K562 (cell line): Measurements from ENCODE around the gene FGF22. TPM values are rescaled to one million over a fixed set of nuclear protein-coding genes. Genes with fewer than 3 reads are reported as not detected.

Experiments used
- ARID2 ChIP-seq: fragments of 450-650 bp; IDR thresholded peaks from 2 replicates; pipeline ENCODE4 v1.6.1; 2017; ENCODE audit warnings: antibody characterized with exemption, mild to moderate bottlenecking
- ATF1 ChIP-seq, 2 experiments: fragments of 450-650 bp in 1 of 2; IDR thresholded peaks; 2 replicates each; pipeline ENCODE4 v1.6.1; 2016; ENCODE audit warnings: missing compliant biosample characterization in 1 of 2, missing genetic modification characterization in 1 of 2
- ATF7 ChIP-seq: fragments of 450-650 bp; IDR thresholded peaks from 2 replicates; pipeline ENCODE4 v1.7.1; 2014; ENCODE audit warnings: mild to moderate bottlenecking, moderate library complexity
- CHD1 ChIP-seq: fragments of 200-600 bp; sonication (generic); IDR thresholded peaks from one replicate; pipeline ENCODE4 v1.6.1; 2012; ENCODE audit warnings: mild to moderate bottlenecking, moderate library complexity, low read length, inconsistent platforms
- CREM ChIP-seq: IDR thresholded peaks from 2 replicates; pipeline ENCODE4 v1.6.1; 2014; ENCODE audit warnings: antibody characterized with exemption, low read depth
- ELF1 ChIP-seq: fragments of 200-800 bp; sonication (Bioruptor generic); IDR thresholded peaks from 2 replicates; pipeline ENCODE4 v1.6.1; 2016; ENCODE audit warnings: missing genetic modification characterization, missing compliant biosample characterization
- ELF2 ChIP-seq: fragments of 250-450 bp; sonication (Bioruptor Pico); IDR thresholded peaks from 2 replicates; pipeline ENCODE4 v1.5.0; 2021; ENCODE audit warnings: mild to moderate bottlenecking
- FOXK2 ChIP-seq, 2 experiments: fragments of 450-650 bp; IDR thresholded peaks in 1 of 2; conservative IDR thresholded peaks in 1 of 2; 2 replicates each; pipeline ENCODE4 v1.6.1; 2016; ENCODE audit warnings: low read depth in 2 of 2, mild to moderate bottlenecking in 1 of 2
- GTF2A2 ChIP-seq: IDR thresholded peaks from 2 replicates; pipeline ENCODE4 v1.6.1; 2016; ENCODE audit warnings: mild to moderate bottlenecking, missing genetic modification characterization, missing compliant biosample characterization
- IRF2 ChIP-seq: sonication (generic); formaldehyde crosslinking; IDR thresholded peaks from 2 replicates; pipeline ENCODE4 v1.8.1; 2022; ENCODE audit warnings: mild to moderate bottlenecking, missing genetic modification reagents
- L3MBTL2 ChIP-seq: fragments of 450-650 bp; IDR thresholded peaks from 2 replicates; pipeline ENCODE4 v1.6.1; 2016; ENCODE audit warnings: mild to moderate bottlenecking, moderate library complexity
- MLX ChIP-seq, 2 experiments: fragments of 450-650 bp in 1 of 2; sonication (generic) in 1 of 2; formaldehyde crosslinking; conservative IDR thresholded peaks; 2 replicates each; pipeline versions ENCODE4 v1.4.0 to v1.8.1; 2020 to 2022; ENCODE audit warnings: mild to moderate bottlenecking in 1 of 2, missing genetic modification reagents in 1 of 2
- NR3C1 ChIP-seq: sonication (generic); formaldehyde crosslinking; IDR thresholded peaks from 2 replicates; pipeline ENCODE4 v1.8.1; 2022; ENCODE audit warnings: missing genetic modification reagents
- PML ChIP-seq: IDR thresholded peaks from 2 replicates; pipeline ENCODE4 v1.6.1; 2012; ENCODE audit warnings: low read length, inconsistent platforms
- PRMT5 ChIP-seq: sonication (generic); formaldehyde crosslinking; IDR thresholded peaks from 2 replicates; pipeline ENCODE4 v1.5.0; 2020; ENCODE audit warnings: missing genetic modification reagents
- SRSF3 ChIP-seq: fragments of 200-400 bp; formaldehyde crosslinking; IDR thresholded peaks from 2 replicates; pipeline ENCODE4 v1.6.1; 2016; ENCODE audit warnings: mild to moderate bottlenecking, low read length, moderate library complexity; ENCODE audit not compliant: insufficient read depth
- TAF1 ChIP-seq: IDR thresholded peaks from 2 replicates; pipeline ENCODE4 v1.6.1; 2011; ENCODE audit warnings: mild to moderate bottlenecking, low read length, moderate library complexity; ENCODE audit not compliant: insufficient read depth, control insufficient read depth, severe bottlenecking; ENCODE audit errors: extremely low read depth
- ZNF445 ChIP-seq: fragments of 250-450 bp; sonication (Bioruptor Pico); IDR thresholded peaks from 2 replicates; pipeline ENCODE4 v1.4.0; 2020; ENCODE audit warnings: low read depth, mild to moderate bottlenecking, moderate library complexity
- ZNF639 ChIP-seq, 2 experiments: fragments of 200-800 bp in 1 of 2; sonication (Bioruptor generic) in 1 of 2; sonication (generic) in 1 of 2; formaldehyde crosslinking in 1 of 2; IDR thresholded peaks in 1 of 2; conservative IDR thresholded peaks in 1 of 2; 2 replicates each; pipeline versions ENCODE4 v1.5.0 to v1.6.1; 2016 to 2020; ENCODE audit warnings: missing compliant biosample characterization in 1 of 2, missing genetic modification characterization in 1 of 2, missing genetic modification reagents in 1 of 2
- polyA plus RNA-seq, 8 experiments: library from polyadenylated mRNA; depleted of rRNA in 4 of 8; stranded (reverse) in 5 of 8; unstranded in 3 of 8; fragments of >200 nt; fragmentation: Nextera tagmentation in 2 of 8; fragmentation: Illumina TruSeq in 1 of 8; extraction: Ambion mirVana in 2 of 8; extraction: Trizol in 1 of 8; gene quantifications; 2 replicates each; pipeline versions ENCODE4 v1.2.1 to v1.2.3, GENCODE V29; 2011 to 2014; ENCODE audit warnings: inconsistent platforms in 1 of 8, missing spikeins in 1 of 8
- total RNA-seq, 7 experiments: library from RNA; depleted of rRNA in 6 of 7; stranded (reverse); fragments of >200 nt in 6 of 7; fragmentation: Illumina TruSeq in 2 of 7; extraction: Trizol in 2 of 7; gene quantifications; 2 replicates each; pipeline versions ENCODE4 v1.2.1 to v1.2.3, GENCODE V29; 2011 to 2021; ENCODE audit warnings: low replicate concordance in 1 of 7
- TF ChIP-seq, protein P1 (sequence below): sonication (generic); formaldehyde crosslinking; IDR thresholded peaks from 2 replicates; pipeline ENCODE4 v1.8.1; 2023; ENCODE audit warnings: mild to moderate bottlenecking, missing genetic modification reagents
- TF ChIP-seq, protein P2 (sequence below), 2 experiments: IDR thresholded peaks; 2 replicates each; pipeline ENCODE4 v1.6.1; 2012; ENCODE audit warnings: improper control_type of control experiment in 2 of 2, low read depth in 2 of 2, low read length in 2 of 2, borderline replicate concordance in 1 of 2

Gene FGF22
- total and polyA plus RNA-seq, 9 of the 15 experiments (the other 6 are each of a cell fraction or from before 2014, with no cell fraction given), result 0.14 to 2.2 (median 0.86) TPM; not detected in 4

- TF ChIP-seq ZNF639 (CRISPR knock-in tag; conservative IDR thresholded peaks at IDR 0.05 in 1 of 2, IDR thresholded peaks at IDR 0.05 in 1 of 2) (no peak), CHD1 (peak; percentile 96), MLX (CRISPR knock-in tag; conservative IDR thresholded peaks at IDR 0.05) (0 out of 4 replicates have a peak, but pooled peaks of 1 of the 2 experiments have one; percentile 80), FOXK2 (conservative IDR thresholded peaks at IDR 0.05 in 1 of 2, IDR thresholded peaks at IDR 0.05 in 1 of 2; ENCODE audit: low read depth in 2 of 2) (peak in 1 of 2 experiments; percentile 62; a peak in 1 of 4 replicates), ELF1 (tag) (peak; percentile 56), PML (no peak), ELF2 (CRISPR knock-in tag) (peak; percentile 53; the same call in 1 of the 2 replicates), SRSF3 (no peak), PRMT5 (CRISPR knock-in tag) (no peak), ATF7 (no peak; the same call in 1 of the 2 replicates), ARID2 (no peak), NR3C1 (CRISPR knock-in tag) (peak; percentile 9; the same call in 1 of the 2 replicates), GTF2A2 (tag) (0 out of 2 replicates have a peak, but pooled peaks have one; percentile 33), IRF2 (CRISPR knock-in tag) (peak; percentile 68; the same call in 1 of the 2 replicates), L3MBTL2 (peak; percentile 81), ATF1 (CRISPR knock-in tag; IDR thresholded peaks at IDR 0.05) (no peak), ATF1 (tag; IDR thresholded peaks at IDR 0.05) (peak; percentile 40; the same call in 1 of the 2 replicates), TAF1 (peak; percentile 26), CREM (peak; percentile 41; the same call in 1 of the 2 replicates), ZNF445 (no peak)
- TF ChIP-seq, protein P1, sequence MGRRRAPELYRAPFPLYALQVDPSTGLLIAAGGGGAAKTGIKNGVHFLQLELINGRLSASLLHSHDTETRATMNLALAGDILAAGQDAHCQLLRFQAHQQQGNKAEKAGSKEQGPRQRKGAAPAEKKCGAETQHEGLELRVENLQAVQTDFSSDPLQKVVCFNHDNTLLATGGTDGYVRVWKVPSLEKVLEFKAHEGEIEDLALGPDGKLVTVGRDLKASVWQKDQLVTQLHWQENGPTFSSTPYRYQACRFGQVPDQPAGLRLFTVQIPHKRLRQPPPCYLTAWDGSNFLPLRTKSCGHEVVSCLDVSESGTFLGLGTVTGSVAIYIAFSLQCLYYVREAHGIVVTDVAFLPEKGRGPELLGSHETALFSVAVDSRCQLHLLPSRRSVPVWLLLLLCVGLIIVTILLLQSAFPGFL (CRISPR knock-in tag), result 0 out of 2 replicates have a peak, but pooled peaks have one; percentile 66
- TF ChIP-seq, protein P2, sequence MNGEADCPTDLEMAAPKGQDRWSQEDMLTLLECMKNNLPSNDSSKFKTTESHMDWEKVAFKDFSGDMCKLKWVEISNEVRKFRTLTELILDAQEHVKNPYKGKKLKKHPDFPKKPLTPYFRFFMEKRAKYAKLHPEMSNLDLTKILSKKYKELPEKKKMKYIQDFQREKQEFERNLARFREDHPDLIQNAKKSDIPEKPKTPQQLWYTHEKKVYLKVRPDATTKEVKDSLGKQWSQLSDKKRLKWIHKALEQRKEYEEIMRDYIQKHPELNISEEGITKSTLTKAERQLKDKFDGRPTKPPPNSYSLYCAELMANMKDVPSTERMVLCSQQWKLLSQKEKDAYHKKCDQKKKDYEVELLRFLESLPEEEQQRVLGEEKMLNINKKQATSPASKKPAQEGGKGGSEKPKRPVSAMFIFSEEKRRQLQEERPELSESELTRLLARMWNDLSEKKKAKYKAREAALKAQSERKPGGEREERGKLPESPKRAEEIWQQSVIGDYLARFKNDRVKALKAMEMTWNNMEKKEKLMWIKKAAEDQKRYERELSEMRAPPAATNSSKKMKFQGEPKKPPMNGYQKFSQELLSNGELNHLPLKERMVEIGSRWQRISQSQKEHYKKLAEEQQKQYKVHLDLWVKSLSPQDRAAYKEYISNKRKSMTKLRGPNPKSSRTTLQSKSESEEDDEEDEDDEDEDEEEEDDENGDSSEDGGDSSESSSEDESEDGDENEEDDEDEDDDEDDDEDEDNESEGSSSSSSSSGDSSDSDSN (IDR thresholded peaks at IDR 0.05; ENCODE audit: borderline replicate concordance in 1 of 2, low read depth in 2 of 2, low read length in 2 of 2), result 0 out of 4 replicates have a peak, but pooled peaks of 1 of the 2 experiments have one; percentile 47
Observed at GRCh38 chr19:662207-662961, 22.7 kb downstream of the FGF22 start (continued).
